ENCODE results near the gene DNAJC18.

Gene DNAJC18

DNA sequence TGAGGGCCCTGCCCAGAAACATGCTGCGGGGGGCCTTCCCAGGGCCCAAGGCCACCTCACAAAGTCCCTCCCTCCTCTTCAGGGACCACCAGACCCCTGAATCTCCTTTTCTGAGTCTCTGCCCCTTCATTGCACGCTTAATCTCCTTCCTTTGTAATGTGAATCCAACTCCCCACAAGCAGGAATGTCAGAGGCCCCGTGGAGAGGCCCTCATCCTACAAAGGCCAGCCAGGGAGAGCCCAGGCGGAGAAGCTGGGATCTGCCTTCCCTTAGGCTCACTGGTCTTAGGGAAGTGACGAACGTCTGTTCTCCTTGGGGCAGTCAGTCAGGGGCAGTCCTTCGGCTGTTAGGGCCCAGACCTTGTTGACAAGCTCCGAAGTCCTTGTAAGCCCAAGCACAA is 33.8 kb upstream of the DNAJC18 start:
- ATAC-seq: peak; percentile 18
- TF ChIP-seq, protein P1, sequence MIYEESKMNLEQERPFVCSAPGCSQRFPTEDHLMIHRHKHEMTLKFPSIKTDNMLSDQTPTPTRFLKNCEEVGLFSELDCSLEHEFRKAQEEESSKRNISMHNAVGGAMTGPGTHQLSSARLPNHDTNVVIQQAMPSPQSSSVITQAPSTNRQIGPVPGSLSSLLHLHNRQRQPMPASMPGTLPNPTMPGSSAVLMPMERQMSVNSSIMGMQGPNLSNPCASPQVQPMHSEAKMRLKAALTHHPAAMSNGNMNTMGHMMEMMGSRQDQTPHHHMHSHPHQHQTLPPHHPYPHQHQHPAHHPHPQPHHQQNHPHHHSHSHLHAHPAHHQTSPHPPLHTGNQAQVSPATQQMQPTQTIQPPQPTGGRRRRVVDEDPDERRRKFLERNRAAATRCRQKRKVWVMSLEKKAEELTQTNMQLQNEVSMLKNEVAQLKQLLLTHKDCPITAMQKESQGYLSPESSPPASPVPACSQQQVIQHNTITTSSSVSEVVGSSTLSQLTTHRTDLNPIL (CRISPR knock-in tag; IDR thresholded peaks at IDR 0.05; ENCODE audit: low read depth): no peak
- TF ChIP-seq, protein P2, sequence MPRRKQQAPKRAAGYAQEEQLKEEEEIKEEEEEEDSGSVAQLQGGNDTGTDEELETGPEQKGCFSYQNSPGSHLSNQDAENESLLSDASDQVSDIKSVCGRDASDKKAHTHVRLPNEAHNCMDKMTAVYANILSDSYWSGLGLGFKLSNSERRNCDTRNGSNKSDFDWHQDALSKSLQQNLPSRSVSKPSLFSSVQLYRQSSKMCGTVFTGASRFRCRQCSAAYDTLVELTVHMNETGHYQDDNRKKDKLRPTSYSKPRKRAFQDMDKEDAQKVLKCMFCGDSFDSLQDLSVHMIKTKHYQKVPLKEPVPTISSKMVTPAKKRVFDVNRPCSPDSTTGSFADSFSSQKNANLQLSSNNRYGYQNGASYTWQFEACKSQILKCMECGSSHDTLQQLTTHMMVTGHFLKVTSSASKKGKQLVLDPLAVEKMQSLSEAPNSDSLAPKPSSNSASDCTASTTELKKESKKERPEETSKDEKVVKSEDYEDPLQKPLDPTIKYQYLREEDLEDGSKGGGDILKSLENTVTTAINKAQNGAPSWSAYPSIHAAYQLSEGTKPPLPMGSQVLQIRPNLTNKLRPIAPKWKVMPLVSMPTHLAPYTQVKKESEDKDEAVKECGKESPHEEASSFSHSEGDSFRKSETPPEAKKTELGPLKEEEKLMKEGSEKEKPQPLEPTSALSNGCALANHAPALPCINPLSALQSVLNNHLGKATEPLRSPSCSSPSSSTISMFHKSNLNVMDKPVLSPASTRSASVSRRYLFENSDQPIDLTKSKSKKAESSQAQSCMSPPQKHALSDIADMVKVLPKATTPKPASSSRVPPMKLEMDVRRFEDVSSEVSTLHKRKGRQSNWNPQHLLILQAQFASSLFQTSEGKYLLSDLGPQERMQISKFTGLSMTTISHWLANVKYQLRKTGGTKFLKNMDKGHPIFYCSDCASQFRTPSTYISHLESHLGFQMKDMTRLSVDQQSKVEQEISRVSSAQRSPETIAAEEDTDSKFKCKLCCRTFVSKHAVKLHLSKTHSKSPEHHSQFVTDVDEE (CRISPR knock-in tag; IDR thresholded peaks at IDR 0.05): no peak
- TF ChIP-seq BACH2 (CRISPR knock-in tag; IDR thresholded peaks at IDR 0.05; ENCODE audit: borderline replicate concordance): no peak
- no peak for TF ChIP-seq TOX (CRISPR knock-in tag; IDR thresholded peaks at IDR 0.05; ENCODE audit: borderline replicate concordance)
- no peak for TF ChIP-seq GLIS3 (CRISPR knock-in tag; IDR thresholded peaks at IDR 0.05)
- TF ChIP-seq, protein P3, sequence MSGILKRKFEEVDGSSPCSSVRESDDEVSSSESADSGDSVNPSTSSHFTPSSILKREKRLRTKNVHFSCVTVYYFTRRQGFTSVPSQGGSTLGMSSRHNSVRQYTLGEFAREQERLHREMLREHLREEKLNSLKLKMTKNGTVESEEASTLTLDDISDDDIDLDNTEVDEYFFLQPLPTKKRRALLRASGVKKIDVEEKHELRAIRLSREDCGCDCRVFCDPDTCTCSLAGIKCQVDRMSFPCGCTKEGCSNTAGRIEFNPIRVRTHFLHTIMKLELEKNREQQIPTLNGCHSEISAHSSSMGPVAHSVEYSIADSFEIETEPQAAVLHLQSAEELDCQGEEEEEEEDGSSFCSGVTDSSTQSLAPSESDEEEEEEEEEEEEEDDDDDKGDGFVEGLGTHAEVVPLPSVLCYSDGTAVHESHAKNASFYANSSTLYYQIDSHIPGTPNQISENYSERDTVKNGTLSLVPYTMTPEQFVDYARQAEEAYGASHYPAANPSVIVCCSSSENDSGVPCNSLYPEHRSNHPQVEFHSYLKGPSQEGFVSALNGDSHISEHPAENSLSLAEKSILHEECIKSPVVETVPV (CRISPR knock-in tag; IDR thresholded peaks at IDR 0.05): no peak
- no peak for TF ChIP-seq ZNF70 (CRISPR knock-in tag; IDR thresholded peaks at IDR 0.05)
- no peak for TF ChIP-seq ZC3H10 (CRISPR knock-in tag; IDR thresholded peaks at IDR 0.05)
- TF ChIP-seq ZNF565 (CRISPR knock-in tag; conservative IDR thresholded peaks at IDR 0.05; ENCODE audit: low read depth): no peak
- no peak for TF ChIP-seq ISL1 (CRISPR knock-in tag; IDR thresholded peaks at IDR 0.05)

DNA sequence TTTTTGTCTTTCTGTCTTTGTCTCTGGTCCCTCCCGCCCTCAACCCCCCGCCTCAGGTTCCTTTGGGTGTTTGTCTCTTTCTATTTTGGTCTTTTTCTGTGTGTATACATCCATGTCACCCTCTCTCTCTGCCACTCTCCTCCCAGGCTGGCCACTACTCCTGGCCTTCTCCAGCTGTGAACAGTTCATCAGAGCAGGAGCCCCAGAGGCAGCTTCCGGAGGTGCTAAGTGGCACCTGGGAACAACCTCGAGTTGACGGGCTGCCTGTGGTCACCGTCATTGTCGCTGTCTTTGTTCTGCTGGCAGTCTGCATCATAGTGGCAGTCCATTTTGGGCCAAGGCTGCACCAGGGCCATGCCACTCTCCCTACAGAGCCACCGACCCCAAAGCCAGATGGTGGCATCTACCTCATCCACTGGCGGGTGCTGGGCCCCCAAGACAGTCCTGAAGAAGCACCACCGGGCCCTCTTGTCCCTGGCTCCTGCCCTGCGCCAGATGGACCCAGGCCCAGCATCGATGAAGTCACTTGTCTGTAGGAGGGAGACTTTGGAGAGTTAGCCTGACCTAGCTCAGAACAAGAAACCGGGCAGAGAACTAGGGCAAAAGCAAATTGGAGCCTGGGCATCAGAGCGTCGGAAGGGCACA is 33.2 kb upstream of the DNAJC18 start:
- peak; percentile 16 for ATAC-seq
- TF ChIP-seq TCF4 (CRISPR knock-in tag; IDR thresholded peaks at IDR 0.05; ENCODE audit: borderline replicate concordance): no peak
- TF ChIP-seq SNAI2 (CRISPR knock-in tag; IDR thresholded peaks at IDR 0.05): no peak
- TF ChIP-seq CSDC2 (CRISPR knock-in tag; IDR thresholded peaks at IDR 0.05): no peak
- TF ChIP-seq ZFP30 (CRISPR knock-in tag; IDR thresholded peaks at IDR 0.05): no peak
- TF ChIP-seq ISL1 (CRISPR knock-in tag; IDR thresholded peaks at IDR 0.05): no peak
- no peak for TF ChIP-seq ZFP3 (CRISPR knock-in tag; IDR thresholded peaks at IDR 0.05)
- TF ChIP-seq ZNF565 (CRISPR knock-in tag; conservative IDR thresholded peaks at IDR 0.05; ENCODE audit: low read depth): no peak
- TF ChIP-seq RARB (CRISPR knock-in tag; IDR thresholded peaks at IDR 0.05): no peak
- TF ChIP-seq ESRRG (CRISPR knock-in tag; IDR thresholded peaks at IDR 0.05): no peak
- TF ChIP-seq, protein P4, sequence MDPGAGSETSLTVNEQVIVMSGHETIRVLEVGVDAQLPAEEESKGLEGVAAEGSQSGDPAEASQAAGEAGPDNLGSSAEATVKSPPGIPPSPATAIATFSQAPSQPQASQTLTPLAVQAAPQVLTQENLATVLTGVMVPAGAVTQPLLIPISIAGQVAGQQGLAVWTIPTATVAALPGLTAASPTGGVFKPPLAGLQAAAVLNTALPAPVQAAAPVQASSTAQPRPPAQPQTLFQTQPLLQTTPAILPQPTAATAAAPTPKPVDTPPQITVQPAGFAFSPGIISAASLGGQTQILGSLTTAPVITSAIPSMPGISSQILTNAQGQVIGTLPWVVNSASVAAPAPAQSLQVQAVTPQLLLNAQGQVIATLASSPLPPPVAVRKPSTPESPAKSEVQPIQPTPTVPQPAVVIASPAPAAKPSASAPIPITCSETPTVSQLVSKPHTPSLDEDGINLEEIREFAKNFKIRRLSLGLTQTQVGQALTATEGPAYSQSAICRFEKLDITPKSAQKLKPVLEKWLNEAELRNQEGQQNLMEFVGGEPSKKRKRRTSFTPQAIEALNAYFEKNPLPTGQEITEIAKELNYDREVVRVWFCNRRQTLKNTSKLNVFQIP (CRISPR knock-in tag; IDR thresholded peaks at IDR 0.05; ENCODE audit: borderline replicate concordance, low read depth): no peak
- TF ChIP-seq, protein P1 (CRISPR knock-in tag; IDR thresholded peaks at IDR 0.05; ENCODE audit: low read depth): no peak
- no peak for TF ChIP-seq PPARA (CRISPR knock-in tag; IDR thresholded peaks at IDR 0.05; ENCODE audit: borderline replicate concordance)
- TF ChIP-seq TOX (CRISPR knock-in tag; IDR thresholded peaks at IDR 0.05; ENCODE audit: borderline replicate concordance): no peak
- TF ChIP-seq ZNF8 (CRISPR knock-in tag; IDR thresholded peaks at IDR 0.05): no peak
- TF ChIP-seq BACH2 (CRISPR knock-in tag; IDR thresholded peaks at IDR 0.05; ENCODE audit: borderline replicate concordance): no peak
- TF ChIP-seq ZNF70 (CRISPR knock-in tag; IDR thresholded peaks at IDR 0.05): no peak
- TF ChIP-seq, protein P5, sequence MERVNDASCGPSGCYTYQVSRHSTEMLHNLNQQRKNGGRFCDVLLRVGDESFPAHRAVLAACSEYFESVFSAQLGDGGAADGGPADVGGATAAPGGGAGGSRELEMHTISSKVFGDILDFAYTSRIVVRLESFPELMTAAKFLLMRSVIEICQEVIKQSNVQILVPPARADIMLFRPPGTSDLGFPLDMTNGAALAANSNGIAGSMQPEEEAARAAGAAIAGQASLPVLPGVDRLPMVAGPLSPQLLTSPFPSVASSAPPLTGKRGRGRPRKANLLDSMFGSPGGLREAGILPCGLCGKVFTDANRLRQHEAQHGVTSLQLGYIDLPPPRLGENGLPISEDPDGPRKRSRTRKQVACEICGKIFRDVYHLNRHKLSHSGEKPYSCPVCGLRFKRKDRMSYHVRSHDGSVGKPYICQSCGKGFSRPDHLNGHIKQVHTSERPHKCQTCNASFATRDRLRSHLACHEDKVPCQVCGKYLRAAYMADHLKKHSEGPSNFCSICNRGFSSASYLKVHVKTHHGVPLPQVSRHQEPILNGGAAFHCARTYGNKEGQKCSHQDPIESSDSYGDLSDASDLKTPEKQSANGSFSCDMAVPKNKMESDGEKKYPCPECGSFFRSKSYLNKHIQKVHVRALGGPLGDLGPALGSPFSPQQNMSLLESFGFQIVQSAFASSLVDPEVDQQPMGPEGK (CRISPR knock-in tag; IDR thresholded peaks at IDR 0.05; ENCODE audit: borderline replicate concordance): no peak
- TF ChIP-seq, protein P3 (CRISPR knock-in tag; IDR thresholded peaks at IDR 0.05): no peak
